Keratinocyte (primary cell): ENCODE data around the gene SCFD1.
"Not testable (repeated sequence)": the region's sequence is repeated elsewhere in the genome, so short reads cannot be mapped to it uniquely, and the experiment has no call there.

Source experiments
- EZH2 ChIP-seq: IDR thresholded peaks from one replicate; pipeline ENCODE4 v1.6.1; 2012; ENCODE audit warnings: inconsistent platforms, mild to moderate bottlenecking, low read length, moderate library complexity
- TF ChIP-seq, protein P1 (sequence below), 3 experiments: IDR thresholded peaks in 1 of 3; conservative IDR thresholded peaks in 1 of 3; optimal IDR thresholded peaks in 1 of 3; 2 replicates in 2 of 3; 3 replicates in 1 of 3; pipeline versions ENCODE3 to v1.5.1; 2011; ENCODE audit warnings: low read length in 3 of 3, mild to moderate bottlenecking in 3 of 3, moderate library complexity in 2 of 3, control low read depth in 1 of 3, inconsistent platforms in 1 of 3; ENCODE audit not compliant: insufficient read depth in 2 of 3; ENCODE audit errors: extremely low read depth in 1 of 3

GRCh38 chr14:30576333-30576732, 45.8 kb upstream of the SCFD1 start:
- TF ChIP-seq, protein P1, sequence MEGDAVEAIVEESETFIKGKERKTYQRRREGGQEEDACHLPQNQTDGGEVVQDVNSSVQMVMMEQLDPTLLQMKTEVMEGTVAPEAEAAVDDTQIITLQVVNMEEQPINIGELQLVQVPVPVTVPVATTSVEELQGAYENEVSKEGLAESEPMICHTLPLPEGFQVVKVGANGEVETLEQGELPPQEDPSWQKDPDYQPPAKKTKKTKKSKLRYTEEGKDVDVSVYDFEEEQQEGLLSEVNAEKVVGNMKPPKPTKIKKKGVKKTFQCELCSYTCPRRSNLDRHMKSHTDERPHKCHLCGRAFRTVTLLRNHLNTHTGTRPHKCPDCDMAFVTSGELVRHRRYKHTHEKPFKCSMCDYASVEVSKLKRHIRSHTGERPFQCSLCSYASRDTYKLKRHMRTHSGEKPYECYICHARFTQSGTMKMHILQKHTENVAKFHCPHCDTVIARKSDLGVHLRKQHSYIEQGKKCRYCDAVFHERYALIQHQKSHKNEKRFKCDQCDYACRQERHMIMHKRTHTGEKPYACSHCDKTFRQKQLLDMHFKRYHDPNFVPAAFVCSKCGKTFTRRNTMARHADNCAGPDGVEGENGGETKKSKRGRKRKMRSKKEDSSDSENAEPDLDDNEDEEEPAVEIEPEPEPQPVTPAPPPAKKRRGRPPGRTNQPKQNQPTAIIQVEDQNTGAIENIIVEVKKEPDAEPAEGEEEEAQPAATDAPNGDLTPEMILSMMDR (optimal IDR thresholded peaks at IDR 0.05 in 1 of 3, IDR thresholded peaks at IDR 0.05 in 1 of 3, conservative IDR thresholded peaks at IDR 0.05 in 1 of 3; ENCODE audit: extremely low read depth in 1 of 3, insufficient read depth in 2 of 3, low read length in 3 of 3): not testable (repeated sequence)
- TF ChIP-seq EZH2: not testable (repeated sequence)
